PFSK-1 (cell line): ENCODE results near the gene PTPN9.

Experiments used
- FOXP2 ChIP-seq: optimal IDR thresholded peaks from 2 replicates; pipeline ENCODE3; 2011; ENCODE audit warnings: borderline replicate concordance, control low read depth, inconsistent platforms; ENCODE audit not compliant: insufficient read depth; ENCODE audit errors: extremely low read length, extremely low read depth
- POLR2AphosphoS5 ChIP-seq: IDR thresholded peaks from 2 replicates; pipeline ENCODE4 v1.6.1; 2012; ENCODE audit warnings: low read depth, mild to moderate bottlenecking, control low read depth, low read length, moderate library complexity
- REST ChIP-seq, 2 experiments: IDR thresholded peaks; 2 replicates each; pipeline versions ENCODE4 v1.6.1 to v1.8.0; 2011 to 2012; ENCODE audit warnings: low read depth in 2 of 2, low read length in 2 of 2, control low read depth in 1 of 2, inconsistent platforms in 1 of 2, mild to moderate bottlenecking in 1 of 2, moderate library complexity in 1 of 2; ENCODE audit not compliant: insufficient read depth in 1 of 2
- SIN3A ChIP-seq: IDR thresholded peaks from 2 replicates; pipeline ENCODE4 v1.6.1; 2012; ENCODE audit warnings: mild to moderate bottlenecking, low read length, moderate library complexity, borderline replicate concordance; ENCODE audit not compliant: insufficient read depth
- TAF1 ChIP-seq: IDR thresholded peaks from 2 replicates; pipeline ENCODE4 v1.6.1; 2012; ENCODE audit warnings: low read length, control low read depth, borderline replicate concordance; ENCODE audit not compliant: insufficient read depth

The PTPN9 gene

DNA sequence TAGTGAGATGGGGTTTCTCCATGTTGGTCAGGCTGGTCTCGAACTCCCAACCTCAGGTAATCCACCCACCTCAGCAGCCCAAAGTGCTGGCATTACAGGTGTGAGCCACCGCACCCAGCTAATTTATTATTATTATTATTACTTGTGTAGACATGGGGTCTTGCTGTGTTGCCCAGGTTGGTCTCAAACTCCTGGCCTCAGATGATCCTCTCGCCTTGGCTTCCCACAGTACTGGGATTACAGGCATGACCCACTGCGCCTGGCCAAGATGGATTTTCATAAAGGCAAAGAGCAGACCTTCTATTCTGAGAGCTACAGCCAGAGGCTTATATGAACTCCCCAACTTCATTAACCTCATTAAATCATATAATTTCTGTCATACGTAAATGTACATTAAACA is 17.2 kb downstream of the PTPN9 start:
- TF ChIP-seq FOXP2 (no peak), REST (IDR thresholded peaks at IDR 0.05; ENCODE audit: insufficient read depth in 1 of 2, low read depth in 2 of 2, low read length in 2 of 2) (no peak), TAF1 (no peak), POLR2AphosphoS5 (no peak), SIN3A (no peak)

GRCh38 chr15:75554717-75555116 is 24.4 kb downstream of the PTPN9 start:
- TF ChIP-seq FOXP2 (no peak), SIN3A (no peak), TAF1 (no peak), POLR2AphosphoS5 (no peak; the same call in 1 of the 2 replicates), REST (IDR thresholded peaks at IDR 0.05; ENCODE audit: insufficient read depth in 1 of 2, low read depth in 2 of 2, low read length in 2 of 2) (no peak)

GRCh38 chr15:75553659-75554058 is 25.5 kb downstream of the PTPN9 start:
- no peak for TF ChIP-seq SIN3A
- no peak for TF ChIP-seq POLR2AphosphoS5
- TF ChIP-seq FOXP2, result no peak
- no peak for TF ChIP-seq REST (IDR thresholded peaks at IDR 0.05; ENCODE audit: insufficient read depth in 1 of 2, low read depth in 2 of 2, low read length in 2 of 2)
- TF ChIP-seq TAF1, result no peak

- TF ChIP-seq TAF1 (no peak), FOXP2 (no peak), POLR2AphosphoS5 (no peak), SIN3A (no peak), REST (IDR thresholded peaks at IDR 0.05; ENCODE audit: insufficient read depth in 1 of 2, low read depth in 2 of 2, low read length in 2 of 2) (no peak)
These were observed 28.0 kb downstream of the PTPN9 start for GRCh38 chr15:75551091-75551490.

GRCh38 chr15:75545064-75545463 is 34.1 kb downstream of the PTPN9 start:
- TF ChIP-seq REST (IDR thresholded peaks at IDR 0.05; ENCODE audit: insufficient read depth in 1 of 2, low read depth in 2 of 2, low read length in 2 of 2), result no peak
- no peak for TF ChIP-seq POLR2AphosphoS5
- TF ChIP-seq SIN3A, result no peak
- no peak for TF ChIP-seq FOXP2
- no peak for TF ChIP-seq TAF1
